Measurements from ENCODE around the gene TJP3. TPM values are rescaled to one million over a fixed set of nuclear protein-coding genes. Genes with fewer than 3 reads are reported as not detected.

The TJP3 gene
- total and polyA plus RNA-seq, 4 donors: 18.4 to 57.8 (median 49.6) TPM

GRCh38 chr19:3798137-3798536 lies 90.0 kb downstream of the TJP3 start:
- ATAC-seq (ENCODE audit: insufficient read depth, low FRiP score) (no peak), DNase-seq (no peak)
- Histone ChIP-seq H3K4me3 (no peak overlapping the region), H3K27me3 (ENCODE audit: control insufficient read depth in 3 of 3, insufficient read depth in 3 of 3, low read length in 2 of 3) (peaks cover 0 to 27% (median 23%) of the 10 kb centered on the region in 3 donors), H3K36me3 (ENCODE audit: control insufficient read depth in 4 of 4, insufficient read depth in 4 of 4, low read length in 4 of 4) (no peaks in the 10 kb centered on the region), H3K4me1 (ENCODE audit: control insufficient read depth in 5 of 5, insufficient read depth in 5 of 5, low read length in 5 of 5) (peaks cover 0 to 10% (median 3%) of the 10 kb centered on the region in 5 donors), H3K27ac (ENCODE audit: low read depth in 1 of 2, low read length in 1 of 2) (no peak overlapping the region), H3K9ac (ENCODE audit: insufficient read depth in 1 of 2, low read length in 2 of 2) (no peak overlapping the region), H3K9me3 (ENCODE audit: control insufficient read depth in 4 of 4, insufficient read depth in 3 of 4, low read length in 3 of 4) (peaks cover 0 to 4% (median 1%) of the 10 kb centered on the region in 4 donors)
- 32 to 45% methylated on average over 6 of the region's 6 CpGs for whole genome bisulfite sequencing, 2 donors
- no peak for TF ChIP-seq CTCF (IDR thresholded peaks at IDR 0.05; ENCODE audit: control extremely low read depth, extremely low read depth)

Small RNA genes lying within 50 kb of the gene (small RNA-seq; reads per million reads assigned to genes)
- not detected for gene AC005777.1 (ENCODE audit: low replicate concordance)

Other genes with a start within 250 kb of the TJP3 start
- gene SMIM24, start 227.9 kb upstream of the TJP3 start, total RNA-seq: under 1 TPM in 1 of 2 donors, not detected in 1; 0.15 TPM
- under 1 TPM; 0.10 to 0.22 TPM for gene SMIM24, start 227.9 kb upstream of the TJP3 start, polyA plus RNA-seq
- not detected for gene SMIM44, start 224.9 kb upstream of the TJP3 start, total RNA-seq
- gene SMIM44, start 224.9 kb upstream of the TJP3 start, polyA plus RNA-seq: not detected
- gene DOHH, start 207.7 kb upstream of the TJP3 start, total RNA-seq: 10 to 100 TPM in 1 of 2 donors, 1 to 10 TPM in 1; 7.8 to 18.5 TPM
- gene DOHH, start 207.7 kb upstream of the TJP3 start, polyA plus RNA-seq: 10 to 100 TPM; 20.1 to 21.5 TPM
- 10 to 100 TPM; 35.7 to 45.8 TPM for gene FZR1, start 202.1 kb upstream of the TJP3 start, total RNA-seq
- gene FZR1, start 202.1 kb upstream of the TJP3 start, polyA plus RNA-seq: 10 to 100 TPM; 20.0 to 21.0 TPM
- 1 to 10 TPM in 1 of 2 donors, under 1 TPM in 1; 0.74 to 5.8 TPM for gene TEKTIP1, start 169.2 kb upstream of the TJP3 start, total RNA-seq
- gene TEKTIP1, start 169.2 kb upstream of the TJP3 start, polyA plus RNA-seq: 1 to 10 TPM in 1 of 2 donors, under 1 TPM in 1; 0.20 to 1.1 TPM
- gene MFSD12, start 150.8 kb upstream of the TJP3 start, total RNA-seq: 10 to 100 TPM; 25.5 to 78.4 TPM
- gene MFSD12, start 150.8 kb upstream of the TJP3 start, polyA plus RNA-seq: 10 to 100 TPM; 60.0 to 64.4 TPM
- gene HMG20B, start 135.4 kb upstream of the TJP3 start, total RNA-seq: 10 to 100 TPM; 60.2 to 91.3 TPM
- 10 to 100 TPM; 51.1 to 93.4 TPM for gene HMG20B, start 135.4 kb upstream of the TJP3 start, polyA plus RNA-seq
- 1 to 10 TPM; 1.9 to 2.1 TPM for gene GIPC3, start 122.9 kb upstream of the TJP3 start, total RNA-seq
- gene GIPC3, start 122.9 kb upstream of the TJP3 start, polyA plus RNA-seq: 1 to 10 TPM; 1.6 to 1.8 TPM
- 1 to 10 TPM; 2.8 to 7.6 TPM for gene TBXA2R, start 101.5 kb upstream of the TJP3 start, total RNA-seq
- 1 to 10 TPM; 2.5 to 4.3 TPM for gene TBXA2R, start 101.5 kb upstream of the TJP3 start, polyA plus RNA-seq
- gene CACTIN, start 81.6 kb upstream of the TJP3 start, total RNA-seq: 10 to 100 TPM; 18.4 to 23.4 TPM
- 10 to 100 TPM; 16.7 to 19.1 TPM for gene CACTIN, start 81.6 kb upstream of the TJP3 start, polyA plus RNA-seq
- gene PIP5K1C, start 7.9 kb upstream of the TJP3 start, total RNA-seq: 10 to 100 TPM; 22.4 to 39.4 TPM
- 10 to 100 TPM; 16.3 to 18.6 TPM for gene PIP5K1C, start 7.9 kb upstream of the TJP3 start, polyA plus RNA-seq
- gene APBA3, start 53.3 kb downstream of the TJP3 start, total RNA-seq: 10 to 100 TPM; 18.4 to 38.0 TPM
- gene APBA3, start 53.3 kb downstream of the TJP3 start, polyA plus RNA-seq: 10 to 100 TPM; 16.5 to 26.8 TPM
- gene MRPL54, start 54.3 kb downstream of the TJP3 start, total RNA-seq: 10 to 100 TPM; 28.9 to 64.1 TPM
- gene MRPL54, start 54.3 kb downstream of the TJP3 start, polyA plus RNA-seq: 100 to 1,000 TPM in 1 of 2 donors, 10 to 100 TPM in 1; 63.5 to 137 TPM
- gene RAX2, start 63.8 kb downstream of the TJP3 start, total RNA-seq: not detected
- under 1 TPM in 1 of 2 donors, not detected in 1; 0.01 TPM for gene RAX2, start 63.8 kb downstream of the TJP3 start, polyA plus RNA-seq
- gene MATK, start 78.0 kb downstream of the TJP3 start, total RNA-seq: 1 to 10 TPM; 3.8 to 6.0 TPM
- gene MATK, start 78.0 kb downstream of the TJP3 start, polyA plus RNA-seq: 10 to 100 TPM in 1 of 2 donors, 1 to 10 TPM in 1; 6.7 to 20.0 TPM
- under 1 TPM; 0.21 to 0.34 TPM for gene ZFR2, start 160.7 kb downstream of the TJP3 start, total RNA-seq
- gene ZFR2, start 160.7 kb downstream of the TJP3 start, polyA plus RNA-seq: under 1 TPM; 0.05 to 0.16 TPM
- under 1 TPM in 1 of 2 donors, not detected in 1; 0.09 TPM for gene ATCAY, start 172.3 kb downstream of the TJP3 start, total RNA-seq
- gene ATCAY, start 172.3 kb downstream of the TJP3 start, polyA plus RNA-seq: under 1 TPM in 1 of 2 donors, not detected in 1; under 0.01 TPM
- 1 to 10 TPM in 1 of 2 donors, not detected in 1; 1.0 TPM for gene NMRK2, start 224.7 kb downstream of the TJP3 start, total RNA-seq
- under 1 TPM; 0.13 to 0.26 TPM for gene NMRK2, start 224.7 kb downstream of the TJP3 start, polyA plus RNA-seq

Measured in lung (tissue), 13 donors.